Adrenal gland (tissue), 12 donors: ENCODE results near the gene LRRC26. TPM values are rescaled to one million over a fixed set of nuclear protein-coding genes. Genes with fewer than 3 reads are reported as not detected.
A peak's percentile ranks its signal among the peaks of the same experiment; 100 is the strongest.

Source experiments
- DNase-seq, 7 donors: peaks; one replicate each; pipeline ENCODE4 v3.0.0-alpha.2; 2019 to 2020
- H3K27ac ChIP-seq, 5 donors: fragments of 200-600 bp; sonication (generic) in 4 of 5; 1 replicate in 3 of 5; 2 replicates in 2 of 5; pipeline versions ENCODE4 v1.5.1 to v1.8.0; 2016 to 2020; ENCODE audit warnings: mild to moderate bottlenecking in 1 of 5
- H3K27me3 ChIP-seq: fragments of 200-600 bp; 2 replicates; pipeline ENCODE4 v1.8.0; 2021
- H3K36me3 ChIP-seq, 2 donors: fragments of 200-600 bp; replicated peaks in 1 of 2; 1 replicate in 1 of 2; 2 replicates in 1 of 2; pipeline versions ENCODE4 v1.5.1 to v1.8.0; 2018 to 2022
- H3K4me1 ChIP-seq, 2 donors: fragments of 200-600 bp; replicated peaks in 1 of 2; 1 replicate in 1 of 2; 2 replicates in 1 of 2; pipeline versions ENCODE4 v1.5.1 to v1.8.0; 2018 to 2021
- H3K4me3 ChIP-seq, 4 donors: fragments of 200-600 bp; sonication (generic) in 3 of 4; one replicate each; pipeline ENCODE4 v1.5.1; 2016 to 2018
- H3K9me3 ChIP-seq, 3 donors: fragments of 200-600 bp; sonication (generic) in 1 of 3; replicated peaks in 1 of 3; 1 replicate in 2 of 3; 2 replicates in 1 of 3; pipeline versions ENCODE4 v1.5.1 to v1.8.0; 2016 to 2021
- CTCF ChIP-seq, 6 experiments: fragments of 450-650 bp in 4 of 6; fragments of 200-600 bp in 2 of 6; sonication (generic) in 1 of 6; IDR thresholded peaks; 1 replicate in 5 of 6; 2 replicates in 1 of 6; pipeline versions ENCODE4 v1.5.1 to v1.8.0; 2016 to 2021; ENCODE audit warnings: antibody characterized with exemption in 6 of 6, mild to moderate bottlenecking in 2 of 6, moderate library complexity in 1 of 6
- POLR2A ChIP-seq, 2 donors: fragments of 450-650 bp; IDR thresholded peaks; one replicate each; pipeline ENCODE4 v1.6.1; 2017; ENCODE audit warnings: antibody characterized with exemption in 2 of 2, mild to moderate bottlenecking in 2 of 2, moderate library complexity in 1 of 2
- WGBS, 4 donors: extraction: QIAGEN DNeasy Blood & Tissue Kit in 2 of 4; methylation state at CpG; one replicate each; pipeline versions ENCODE4 v1.1.5 to v1.1.7; 2013 to 2017; 5-methylcytosine and 5-hydroxymethylcytosine counted together
- intact Hi-C, 2 donors: fragments of 100-400 bp; cut with DNase I; formaldehyde crosslinking; loops; one replicate each; pipeline versions ENCODE4 v1.14.1 to v1.15.0; 2022 to 2023
- polyA plus RNA-seq, 3 donors: library from polyadenylated mRNA; stranded (reverse); fragments of 200-250 nt in 2 of 3; fragments of 350-450 nt in 1 of 3; fragmentation: Illumina TruSeq in 1 of 3; extraction: RNeasy Lipid Tissue Mini Kit (QIAGEN cat#74804) in 1 of 3; gene quantifications; one replicate each; pipeline ENCODE4 v1.2.3, GENCODE V29; 2013 to 2014
- total RNA-seq, 9 donors: library from RNA; depleted of rRNA in 4 of 9; stranded (reverse); fragments of >200 nt in 4 of 9; fragments of 120-200 nt in 1 of 9; fragmentation: NEBNext Ultra II Directional in 1 of 9; extraction: Animal tissue kit (Norgen Biotek cat#: 25700) in 1 of 9; gene quantifications; one replicate each; pipeline versions ENCODE4 v1.1.0 to v1.2.4, GENCODE V29; 2013 to 2023
- donor health status: healthy with polysubstance abuse.
- donor health status: Bipolar disorder and iron deficiency.
- donor health status: DM: yes; HTN: yes; CAD: no.
- donor health status: DM: no; HTN: no; CAD: no.
- donor health status: DM: no; HTN: no; CAD: no.
- donor health status: DM: yes; HTN: yes; CAD: no.

LRRC26 gene
- total and polyA plus RNA-seq, 12 donors, result not detected

GRCh38 chr9:137165250-137165836 lies 4.5 kb downstream of the LRRC26 start:
- 67 to 73% (median 71%) methylated on average over 20 to 32 of the region's 32 CpGs for WGBS, 4 donors
- no peak for TF ChIP-seq CTCF (IDR thresholded peaks at IDR 0.05)
- no peak for TF ChIP-seq POLR2A (IDR thresholded peaks at IDR 0.05)
- H3K27me3 ChIP-seq, result peaks cover 95% of the 10 kb centered on the region

GRCh38 chr9:137164370-137165249 lies 5.2 kb downstream of the LRRC26 start:
- no peak for TF ChIP-seq CTCF (IDR thresholded peaks at IDR 0.05)
- TF ChIP-seq POLR2A (IDR thresholded peaks at IDR 0.05), result no peak
- no peak for DNase-seq
- no peaks in the 10 kb centered on the region for H3K9me3 ChIP-seq
- 51 to 60% (median 55%) methylated on average over 19 to 34 of the region's 34 CpGs for WGBS, 4 donors
- no peaks in the 10 kb centered on the region for H3K36me3 ChIP-seq
- intact Hi-C loops, result no loop called here
- H3K27ac ChIP-seq, result no peak overlapping the region
- H3K27me3 ChIP-seq, result peaks cover 95% of the 10 kb centered on the region
- H3K4me3 ChIP-seq, result no peak overlapping the region
- H3K4me1 ChIP-seq, result peaks cover 10 to 29% of the 10 kb centered on the region in 2 donors

More at GRCh38 chr9:137165250-137165836, 4.5 kb downstream of the LRRC26 start:
- H3K4me3 ChIP-seq, result no peak overlapping the region
- H3K36me3 ChIP-seq, result no peaks in the 10 kb centered on the region
- H3K9me3 ChIP-seq, result no peaks in the 10 kb centered on the region
- no peak for DNase-seq
- H3K4me1 ChIP-seq, result peaks cover 10 to 30% of the 10 kb centered on the region in 2 donors
- intact Hi-C loops, result no loop called here
- no peak overlapping the region for H3K27ac ChIP-seq

- WGBS, 4 donors, result 75 to 89% (median 79%) methylated on average over 3 to 21 of the region's 22 CpGs; no CpG with 5 or more reads in 1 of the 4 donors
- Histone ChIP-seq H3K27ac (no peak overlapping the region), H3K9me3 (no peaks in the 10 kb centered on the region), H3K4me3 (no peak overlapping the region), H3K4me1 (peaks cover 2 to 21% of the 10 kb centered on the region in 2 donors), H3K36me3 (no peaks in the 10 kb centered on the region), H3K27me3 (peaks cover 95% of the 10 kb centered on the region)
- intact Hi-C loops, result no loop called here
- no peak for DNase-seq
- TF ChIP-seq POLR2A (IDR thresholded peaks at IDR 0.05), result no peak
- no peak for TF ChIP-seq CTCF (IDR thresholded peaks at IDR 0.05)
Observed at GRCh38 chr9:137163805-137164204, 6.0 kb downstream of the LRRC26 start.

GRCh38 chr9:137163365-137163715 lies 6.5 kb downstream of the LRRC26 start:
- intact Hi-C loops, result no loop called here
- no peaks in the 10 kb centered on the region for H3K9me3 ChIP-seq
- DNase-seq, result no peak
- TF ChIP-seq CTCF (IDR thresholded peaks at IDR 0.05) (no peak), POLR2A (IDR thresholded peaks at IDR 0.05) (no peak)
- no peak overlapping the region for H3K27ac ChIP-seq
- H3K4me3 ChIP-seq, result peak overlapping the region in 1 of 4 donors; percentile 10
- peaks cover 0 to 16% of the 10 kb centered on the region in 2 donors for H3K4me1 ChIP-seq
- H3K36me3 ChIP-seq, result no peaks in the 10 kb centered on the region
- 6 to 44% (median 24%) methylated on average over 8 to 26 of the region's 26 CpGs for WGBS, 4 donors
- peaks cover 95% of the 10 kb centered on the region for H3K27me3 ChIP-seq
